ENCODE measurements around the gene NCL.
"Not testable (repeated sequence)": the region's sequence is repeated elsewhere in the genome, so short reads cannot be mapped to it uniquely, and the experiment has no call there.

The NCL gene

GRCh38 chr2:231411237-231411636 lies 53.0 kb downstream of the NCL start:
- TF ChIP-seq CTCF (conservative IDR thresholded peaks at IDR 0.05; ENCODE audit: low read depth), result no peak
- CTCF ChIA-PET, result interaction anchor here (1.0 to 2.4 kb wide), 6 partner anchors 11 to 206 kb away, joined by 3 to 27 read pairs (median 7); no protein-coding TSS in a partner anchor
- DNase-seq (ENCODE audit: low spot score), result no peak
- no peak overlapping the region for H3K27ac ChIP-seq
- POLR2A ChIA-PET (ENCODE audit: low non-redundant PET), result no interaction called here

DNA sequence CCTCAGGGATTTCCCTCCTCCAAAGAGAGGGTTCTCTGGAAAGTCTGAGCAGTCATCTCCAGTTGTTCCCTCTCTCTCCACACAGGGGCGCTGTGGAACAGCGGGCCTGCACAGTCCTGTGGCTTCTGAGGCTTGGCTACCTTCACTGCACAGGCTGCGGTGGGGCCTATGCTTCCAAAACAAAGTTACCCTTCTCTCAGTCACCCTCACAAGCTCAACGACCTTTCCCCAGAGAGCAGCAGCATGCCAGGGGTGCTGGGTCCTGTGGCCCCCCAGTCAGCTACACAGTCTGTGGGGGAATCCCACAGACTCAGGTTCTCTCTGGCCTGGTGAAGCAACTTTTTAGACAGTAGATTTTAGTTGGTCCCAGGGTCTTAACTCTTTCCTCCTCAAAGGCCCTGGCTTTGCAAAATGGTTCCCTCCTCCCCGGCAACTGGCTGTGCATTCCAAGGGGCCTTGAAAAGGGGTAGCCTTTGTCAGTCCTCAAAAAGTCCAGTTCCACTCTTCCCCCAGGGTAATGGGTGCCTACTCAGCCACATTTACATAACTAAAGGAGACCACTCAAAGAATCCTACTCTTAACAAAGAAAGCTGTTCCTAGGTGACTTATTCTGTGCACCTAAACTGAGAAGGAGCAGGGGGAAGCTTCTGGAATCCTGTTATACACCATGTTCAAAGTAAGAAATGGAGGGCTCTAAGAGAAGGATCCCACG lies 53.8 kb downstream of the NCL start:
- no peak overlapping the region for H3K27ac ChIP-seq
- TF ChIP-seq CTCF (conservative IDR thresholded peaks at IDR 0.05; ENCODE audit: low read depth), result peak; percentile 22; the same call in 1 of the 2 replicates
- no peak for DNase-seq (ENCODE audit: low spot score)
- ChIA-PET POLR2A (ENCODE audit: low non-redundant PET) (no interaction called here), CTCF (interaction anchor here (0.6 to 2.0 kb wide), 5 partner anchors 9 to 186 kb away, joined by 3 to 15 read pairs (median 5); no protein-coding TSS in a partner anchor)

GRCh38 chr2:231409776-231410175 lies 54.5 kb downstream of the NCL start:
- H3K27ac ChIP-seq, result no peak overlapping the region
- ChIA-PET POLR2A (ENCODE audit: low non-redundant PET) (no interaction called here), CTCF (interaction anchor here (0.9 to 2.0 kb wide), 4 partner anchors 13 to 280 kb away, joined by 3 to 15 read pairs (median 6); no protein-coding TSS in a partner anchor)
- TF ChIP-seq CTCF (conservative IDR thresholded peaks at IDR 0.05; ENCODE audit: low read depth), result no peak
- no peak for DNase-seq (ENCODE audit: low spot score)

- POLR2A ChIA-PET (ENCODE audit: low non-redundant PET); DNase-seq (ENCODE audit: low spot score); H3K27ac ChIP-seq; CTCF ChIA-PET: not testable (repeated sequence)
Measured at GRCh38 chr2:231408304-231408703, 56.0 kb downstream of the NCL start.

DNA sequence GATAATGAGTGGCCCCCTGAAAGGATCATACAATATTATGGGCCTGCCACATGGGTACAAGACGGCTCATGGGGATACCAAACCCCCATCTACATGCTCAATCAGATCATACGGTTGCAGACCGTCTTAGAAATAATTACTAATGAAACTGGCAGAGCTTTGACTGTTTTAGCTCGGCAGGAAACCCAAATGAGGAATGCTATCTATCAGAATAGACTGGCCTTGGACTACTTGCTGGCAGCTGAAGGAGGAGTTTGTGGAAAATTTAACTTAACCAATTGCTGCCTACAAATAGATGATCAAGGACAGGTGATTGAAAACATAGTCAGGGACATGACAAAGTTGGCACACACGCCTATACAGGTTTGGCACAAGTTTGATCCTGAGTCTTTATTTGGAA lies 56.6 kb downstream of the NCL start:
- DNase-seq (ENCODE audit: low spot score); H3K27ac ChIP-seq; POLR2A ChIA-PET (ENCODE audit: low non-redundant PET): not testable (repeated sequence)
- CTCF ChIA-PET, result interaction anchor here (1.5 kb wide), 1 partner anchor 180 kb away, joined by 7 read pairs; no protein-coding TSS in a partner anchor

DNA sequence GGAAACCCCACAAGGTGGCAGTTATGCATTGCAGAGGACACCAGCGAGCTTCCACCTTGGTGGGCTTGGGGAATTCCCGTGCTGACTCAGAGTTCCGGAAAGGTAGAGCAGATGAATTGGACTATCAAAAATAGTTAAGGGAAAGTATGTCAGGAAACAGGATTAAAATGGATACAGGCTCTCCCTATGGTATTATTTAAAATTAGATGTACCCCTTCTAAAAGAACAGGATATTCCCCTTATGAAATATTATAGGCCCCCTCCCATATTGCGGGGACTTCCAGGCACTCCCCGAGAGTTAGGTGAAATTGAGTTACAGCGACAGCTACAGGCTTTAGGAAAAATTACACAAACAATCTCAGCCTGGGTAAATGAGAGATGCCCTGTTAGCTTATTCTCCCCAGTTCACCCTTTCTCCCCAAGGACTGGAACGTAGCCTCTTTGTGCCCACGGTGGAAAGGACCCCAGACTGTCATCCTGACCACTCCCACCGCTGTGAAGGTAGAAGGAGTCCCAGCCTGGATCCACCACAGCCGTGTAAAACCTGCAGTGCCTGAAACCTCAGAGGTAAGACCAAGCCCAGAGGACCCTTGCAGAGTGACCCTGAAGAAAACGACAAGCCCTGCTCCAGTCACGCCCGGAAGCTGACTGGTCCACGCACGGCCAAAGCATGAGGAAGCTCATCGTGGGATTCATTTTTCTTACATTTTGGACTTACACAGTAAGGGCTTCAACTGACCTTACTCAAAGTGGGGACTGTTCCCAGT lies 58.5 kb downstream of the NCL start:
- CTCF ChIA-PET, result interaction anchor here (0.6 to 0.9 kb wide), 6 partner anchors 9 to 1098 kb away, joined by 3 to 5 read pairs (median 4); partner anchors contain the start of gene ARMC9
- POLR2A ChIA-PET (ENCODE audit: low non-redundant PET); DNase-seq (ENCODE audit: low spot score); H3K27ac ChIP-seq: not testable (repeated sequence)
- TF ChIP-seq CTCF (conservative IDR thresholded peaks at IDR 0.05; ENCODE audit: low read depth), result peak; percentile 70

GRCh38 chr2:231404183-231404578 lies 60.1 kb downstream of the NCL start:
- CTCF ChIA-PET; DNase-seq (ENCODE audit: low spot score); POLR2A ChIA-PET (ENCODE audit: low non-redundant PET); H3K27ac ChIP-seq: not testable (repeated sequence)

All from RWPE1 (cell line).